ENCODE results near the gene MYL12A.

Gene MYL12A

DNA sequence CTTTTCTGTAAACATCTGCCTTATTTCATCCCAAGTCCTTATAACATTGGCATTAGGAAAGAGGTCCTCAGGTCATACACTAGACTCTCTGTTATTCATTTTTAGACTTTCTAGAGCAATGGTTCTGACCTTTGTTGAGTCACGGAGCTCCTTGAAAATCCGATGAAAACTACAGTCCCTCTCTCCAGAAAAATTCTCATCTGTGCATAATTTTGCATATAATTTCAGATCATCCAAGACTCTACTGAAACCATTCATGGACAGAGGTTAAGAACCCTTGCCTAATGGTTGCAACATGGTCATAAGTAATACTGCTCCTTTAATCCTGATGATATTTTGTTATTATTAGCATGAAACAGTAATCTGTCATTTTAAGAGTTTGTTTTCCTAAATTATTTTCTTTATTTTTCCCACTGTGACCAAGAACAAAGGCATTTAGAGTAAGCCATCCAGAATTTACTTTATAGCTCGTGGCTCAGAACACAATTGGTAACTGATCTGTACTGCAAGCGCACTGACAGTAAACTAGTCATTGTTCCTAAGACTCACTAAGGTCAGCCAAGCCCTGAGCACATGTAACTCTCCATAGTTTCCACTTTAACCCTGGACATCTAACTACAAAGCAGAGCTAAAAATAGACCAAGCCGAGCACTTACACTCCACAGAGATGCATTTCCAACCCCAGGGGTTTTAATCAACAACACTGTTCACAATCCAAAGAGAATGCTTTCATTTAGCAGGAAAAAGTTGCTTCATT is 36.2 kb upstream of the MYL12A start:
- FAIRE-seq (peak; percentile 46), DNase-seq (ENCODE audit: insufficient read length, low spot score) (no peak)
- TF ChIP-seq, protein P1, sequence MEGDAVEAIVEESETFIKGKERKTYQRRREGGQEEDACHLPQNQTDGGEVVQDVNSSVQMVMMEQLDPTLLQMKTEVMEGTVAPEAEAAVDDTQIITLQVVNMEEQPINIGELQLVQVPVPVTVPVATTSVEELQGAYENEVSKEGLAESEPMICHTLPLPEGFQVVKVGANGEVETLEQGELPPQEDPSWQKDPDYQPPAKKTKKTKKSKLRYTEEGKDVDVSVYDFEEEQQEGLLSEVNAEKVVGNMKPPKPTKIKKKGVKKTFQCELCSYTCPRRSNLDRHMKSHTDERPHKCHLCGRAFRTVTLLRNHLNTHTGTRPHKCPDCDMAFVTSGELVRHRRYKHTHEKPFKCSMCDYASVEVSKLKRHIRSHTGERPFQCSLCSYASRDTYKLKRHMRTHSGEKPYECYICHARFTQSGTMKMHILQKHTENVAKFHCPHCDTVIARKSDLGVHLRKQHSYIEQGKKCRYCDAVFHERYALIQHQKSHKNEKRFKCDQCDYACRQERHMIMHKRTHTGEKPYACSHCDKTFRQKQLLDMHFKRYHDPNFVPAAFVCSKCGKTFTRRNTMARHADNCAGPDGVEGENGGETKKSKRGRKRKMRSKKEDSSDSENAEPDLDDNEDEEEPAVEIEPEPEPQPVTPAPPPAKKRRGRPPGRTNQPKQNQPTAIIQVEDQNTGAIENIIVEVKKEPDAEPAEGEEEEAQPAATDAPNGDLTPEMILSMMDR (IDR thresholded peaks at IDR 0.05; ENCODE audit: insufficient read depth, missing control alignments) = no peak

DNA sequence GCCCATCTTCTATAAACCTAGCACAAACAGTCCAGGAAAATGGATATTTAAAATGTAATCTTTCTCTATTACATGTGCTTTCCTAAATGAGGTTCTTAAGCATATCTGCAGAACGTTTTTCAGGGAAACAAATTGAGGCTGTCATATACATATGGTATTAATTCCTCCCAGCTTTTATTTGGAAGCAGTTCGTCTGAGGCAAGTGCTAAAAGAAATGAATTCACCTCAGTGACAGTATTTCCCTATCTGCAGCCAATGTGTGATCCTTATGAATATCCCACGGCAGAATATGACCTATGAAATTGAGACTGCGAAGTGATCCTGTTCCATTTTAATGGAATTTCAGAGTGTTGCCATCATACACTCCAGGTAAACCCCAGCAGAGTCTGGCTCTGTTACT is 34.9 kb upstream of the MYL12A start:
- FAIRE-seq = no peak
- TF ChIP-seq, protein P1 (IDR thresholded peaks at IDR 0.05; ENCODE audit: insufficient read depth, missing control alignments) = no peak
- DNase-seq (ENCODE audit: insufficient read length, low spot score) = no peak

DNA sequence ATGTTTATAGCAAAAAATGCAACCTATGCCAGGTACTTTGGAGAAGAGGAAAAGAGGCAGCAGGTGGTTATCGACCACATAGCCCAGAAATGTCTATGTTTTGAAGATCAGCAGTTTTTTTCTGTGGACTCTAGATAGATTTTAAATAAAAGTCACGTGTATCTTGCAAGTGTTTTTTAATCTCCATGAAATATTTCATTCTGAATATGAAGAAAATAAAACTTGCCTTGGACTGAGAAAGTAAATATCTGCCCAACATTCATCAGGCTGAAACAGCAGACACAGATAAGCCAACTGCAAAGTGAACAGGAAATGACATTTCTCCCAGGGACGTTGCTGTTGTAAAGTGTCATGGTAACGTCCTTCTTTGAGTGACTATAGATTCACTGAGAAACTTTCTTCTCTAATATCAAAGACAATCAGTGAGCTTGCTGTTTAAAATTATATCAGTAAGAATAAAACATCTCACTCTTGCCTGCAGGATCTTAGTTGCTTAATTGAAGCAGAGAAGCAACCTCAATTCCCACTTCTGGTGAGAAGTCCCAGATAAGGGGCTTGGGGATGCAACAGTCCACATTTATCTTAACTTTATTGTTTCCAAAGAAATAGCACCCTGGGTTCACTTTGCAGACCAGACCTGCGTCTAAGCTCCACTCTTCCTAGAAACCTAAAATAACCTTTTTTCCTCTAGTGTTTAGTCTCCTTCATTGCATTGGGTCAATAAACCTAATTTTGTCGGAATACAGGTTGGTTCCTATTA is 34.1 kb upstream of the MYL12A start:
- TF ChIP-seq, protein P1 (IDR thresholded peaks at IDR 0.05; ENCODE audit: insufficient read depth, missing control alignments) = no peak
- DNase-seq (ENCODE audit: insufficient read length, low spot score) (no peak), FAIRE-seq (no peak)

DNA sequence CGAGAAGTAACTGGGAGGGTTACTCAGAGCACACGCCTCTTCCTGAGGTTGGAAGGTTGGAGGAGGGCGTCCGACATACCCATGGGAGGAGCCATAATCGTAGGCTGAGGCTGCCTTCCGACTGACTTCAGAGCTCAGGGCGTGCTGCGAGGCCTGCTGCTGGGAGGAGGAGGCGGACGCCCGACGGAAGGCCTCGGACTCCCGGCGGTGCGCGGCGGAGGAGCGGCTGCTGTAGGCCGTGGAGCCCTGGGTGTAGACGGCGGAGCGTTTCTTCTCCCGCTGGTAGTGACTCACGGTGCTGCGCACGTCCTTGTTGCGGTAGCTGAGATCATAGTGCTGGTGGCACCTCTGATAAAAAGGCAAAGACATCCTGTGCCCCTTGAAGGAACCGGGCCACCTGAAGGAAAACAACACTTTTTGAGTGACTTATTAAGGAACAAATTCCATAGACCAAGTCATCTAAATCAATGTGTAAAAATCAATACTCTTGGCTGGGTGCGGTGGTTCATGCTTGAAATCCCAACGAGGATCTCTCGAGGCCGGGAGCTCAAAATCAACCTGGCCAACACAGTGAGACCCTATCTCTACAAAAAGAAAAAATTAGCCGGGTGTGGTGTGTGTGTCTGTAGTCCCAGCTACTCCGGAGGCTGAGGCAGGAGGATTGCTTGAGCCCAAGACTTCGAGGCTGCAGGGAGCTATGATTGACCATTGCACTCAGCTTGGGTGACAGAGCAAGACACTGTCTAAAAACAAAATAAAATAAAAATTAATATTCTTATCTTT is 32.6 kb upstream of the MYL12A start:
- DNase-seq (ENCODE audit: insufficient read length, low spot score) (no peak), FAIRE-seq (no peak)
- TF ChIP-seq, protein P1 (IDR thresholded peaks at IDR 0.05; ENCODE audit: insufficient read depth, missing control alignments) = no peak

DNA sequence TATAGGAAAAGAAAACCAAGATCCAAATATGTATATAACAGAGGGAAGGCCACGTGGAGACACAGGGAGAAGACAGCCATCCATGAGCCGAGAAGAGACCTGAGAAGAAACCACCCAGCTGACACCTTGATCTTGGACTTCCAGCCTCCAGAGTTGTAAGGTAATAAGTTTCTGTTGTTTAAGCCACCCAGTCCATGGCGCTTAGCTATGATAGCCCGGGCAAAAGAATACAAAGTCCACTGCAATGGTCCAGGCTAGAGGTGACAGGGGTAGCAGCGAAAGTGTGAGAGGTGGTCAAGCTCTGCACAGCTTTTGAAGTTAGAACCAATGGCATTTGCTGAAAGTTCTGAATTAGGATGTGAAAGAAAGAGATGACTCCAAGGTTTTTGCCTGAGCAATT is 30.6 kb upstream of the MYL12A start:
- no peak for FAIRE-seq
- no peak for DNase-seq (ENCODE audit: insufficient read length, low spot score)
- TF ChIP-seq, protein P1 (IDR thresholded peaks at IDR 0.05; ENCODE audit: insufficient read depth, missing control alignments) = no peak

DNA sequence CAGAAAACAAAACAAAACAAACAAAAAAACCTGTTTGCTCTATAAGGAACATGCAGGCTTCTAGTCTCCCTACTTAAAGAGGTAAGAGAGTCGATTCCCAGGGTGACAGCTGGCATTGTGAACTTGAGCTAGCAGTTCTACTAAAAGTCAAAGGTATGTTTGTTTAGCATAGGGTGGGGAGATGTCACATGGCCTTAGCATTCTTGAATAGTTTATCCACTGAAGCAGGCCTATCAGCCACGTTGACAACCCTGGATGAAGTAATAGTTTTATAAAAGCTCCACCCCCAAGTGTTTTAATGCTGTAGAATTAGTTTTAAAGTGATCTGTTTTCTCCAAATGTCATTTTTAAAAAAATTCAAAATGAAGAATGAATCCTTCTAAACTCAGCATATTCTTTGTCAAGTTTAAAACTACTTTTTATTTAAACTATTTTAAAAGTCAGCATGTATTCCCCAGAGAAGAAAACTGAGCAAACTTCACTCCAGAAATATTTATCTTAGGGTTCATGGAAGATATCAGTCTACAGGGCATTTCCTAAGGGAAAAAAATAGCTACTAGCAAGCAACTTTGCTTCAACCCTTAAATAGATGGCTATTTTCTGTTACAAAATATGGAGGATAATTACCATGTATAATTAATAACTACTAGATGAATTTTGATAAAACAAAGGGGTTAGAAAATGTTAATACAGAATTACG is 29.5 kb upstream of the MYL12A start:
- FAIRE-seq (no peak), DNase-seq (ENCODE audit: insufficient read length, low spot score) (no peak)
- TF ChIP-seq, protein P1 (IDR thresholded peaks at IDR 0.05; ENCODE audit: insufficient read depth, missing control alignments) = no peak
